HCT116 (cell line): ENCODE data around the gene EIF1AD. TPM values are rescaled to one million over a fixed set of nuclear protein-coding genes. Genes with fewer than 3 reads are reported as not detected.
"Not testable (repeated sequence)": the region's sequence is repeated elsewhere in the genome, so short reads cannot be mapped to it uniquely, and the experiment has no call there.

Experiments used
- ATAC-seq: fragments of 200-7000 bp; cut with Tn5 transposase; 2 replicates; pipeline ENCODE4 v1.9.1; 2020; ENCODE audit warnings: mild to moderate bottlenecking, moderate library complexity
- BruUV-seq: library from RNA; stranded (reverse); fragments of 400-500 nt; replicated peaks from 2 replicates; lab custom pipeline; 2021; lab: Mats Ljungman, UMichigan
- CTCF ChIA-PET: fragments of 300-600 bp; sonication (Branson Sonifier 250); formaldehyde crosslinking; loops from one replicate; lab custom pipeline; 2021; ENCODE audit warnings: antibody characterized with exemption; lab: Charles Lee
- POLR2A ChIA-PET: fragments of 300-600, 350-600 bp; sonication (Branson Sonifier 250); formaldehyde crosslinking; loops from one replicate; lab custom pipeline; 2021; ENCODE audit warnings: antibody characterized with exemption; lab: Charles Lee
- RAD21 ChIA-PET, 2 experiments: fragments of 300-600 bp; sonication (Branson Sonifier 250); formaldehyde crosslinking; loops; one replicate each; lab custom pipeline; 2023; ENCODE audit warnings: low total read pairs in 2 of 2; ENCODE audit not compliant: uncharacterized antibody in 2 of 2, unreplicated experiment in 2 of 2, low non-redundant PET in 1 of 2; lab: Charles Lee
- DNase-seq: peaks from one replicate; pipeline ENCODE4 v3.0.0-alpha.2; 2010; ENCODE audit warnings: low read depth, low spot score
- H2AFZ ChIP-seq: fragments of 200-600 bp; shearing (Covaris generic), sonication (generic); 2 replicates; pipeline ENCODE4 v1.6.1; 2017; ENCODE audit warnings: low read depth, mixed run types, mixed read lengths, antibody characterized with exemption, low read length; ENCODE audit not compliant: poor library complexity, severe bottlenecking
- H3K27ac ChIP-seq: 2 replicates; pipeline ENCODE4 v1.5.1; 2012; ENCODE audit warnings: low read depth, low read length
- H3K27me3 ChIP-seq: fragments of 200-600 bp; sonication (generic); 2 replicates; pipeline ENCODE4 v1.6.1; 2016; ENCODE audit warnings: mixed run types, low read length, mixed read lengths; ENCODE audit not compliant: insufficient read depth
- H3K36me3 ChIP-seq, 2 experiments: fragments of 200-500 bp in 1 of 2; fragments of 200-600 bp in 1 of 2; sonication (Bioruptor generic) in 1 of 2; sonication (generic) in 1 of 2; 2 replicates each; pipeline versions ENCODE4 v1.5.1 to v1.6.1; 2014 to 2016; ENCODE audit warnings: low read length in 2 of 2, inconsistent platforms in 1 of 2, mixed read lengths in 1 of 2, mixed run types in 1 of 2; ENCODE audit not compliant: insufficient read depth in 2 of 2, control insufficient read depth in 1 of 2
- H3K4me1 ChIP-seq, 2 experiments: fragments of 200-600 bp in 1 of 2; sonication (generic) in 1 of 2; 2 replicates each; pipeline versions ENCODE4 v1.5.1 to v1.6.1; 2012 to 2017; ENCODE audit warnings: low read length in 2 of 2, inconsistent platforms in 1 of 2, mild to moderate bottlenecking in 1 of 2, mixed read lengths in 1 of 2, mixed run types in 1 of 2, moderate library complexity in 1 of 2; ENCODE audit not compliant: insufficient read depth in 2 of 2, control insufficient read depth in 1 of 2
- H3K4me2 ChIP-seq: fragments of 200-600 bp; sonication (generic); 2 replicates; pipeline ENCODE4 v1.6.1; 2017; ENCODE audit warnings: mixed run types, low read length, mixed read lengths
- H3K4me3 ChIP-seq, 2 experiments: fragments of 200-600 bp in 1 of 2; sonication (generic) in 1 of 2; replicated peaks in 1 of 2; 2 replicates each; pipeline ENCODE4 v1.5.1; 2011 to 2016; ENCODE audit warnings: low read length in 2 of 2, control low read depth in 1 of 2, low read depth in 1 of 2, mild to moderate bottlenecking in 1 of 2, mixed read lengths in 1 of 2, mixed run types in 1 of 2
- H3K79me2 ChIP-seq: fragments of 200-600 bp; sonication (generic); 2 replicates; pipeline ENCODE4 v1.6.1; 2017; ENCODE audit warnings: mild to moderate bottlenecking, mixed run types, low read length, moderate library complexity, mixed read lengths; ENCODE audit not compliant: insufficient read depth
- H3K9ac ChIP-seq: fragments of 200-600 bp; sonication (generic); 2 replicates; pipeline ENCODE4 v1.6.1; 2016; ENCODE audit warnings: low read length, mixed read lengths
- H3K9me2 ChIP-seq: fragments of 200-600 bp; sonication (generic), shearing (Covaris generic); 2 replicates; pipeline ENCODE4 v1.6.1; 2017; ENCODE audit warnings: mixed run types, mild to moderate bottlenecking, moderate library complexity; ENCODE audit not compliant: insufficient read depth
- H3K9me3 ChIP-seq, 2 experiments: fragments of 200-500 bp in 1 of 2; fragments of 200-600 bp in 1 of 2; sonication (Bioruptor generic) in 1 of 2; sonication (generic) in 1 of 2; 2 replicates each; pipeline ENCODE4 v1.6.1; 2014 to 2017; ENCODE audit warnings: low read length in 2 of 2, mixed read lengths in 2 of 2, inconsistent platforms in 1 of 2, low read depth in 1 of 2, mild to moderate bottlenecking in 1 of 2, mixed run types in 1 of 2, moderate library complexity in 1 of 2; ENCODE audit not compliant: control insufficient read depth in 1 of 2, insufficient read depth in 1 of 2
- H4K20me1 ChIP-seq: fragments of 200-600 bp; sonication (generic), shearing (Covaris generic); 2 replicates; pipeline ENCODE4 v1.6.1; 2017; ENCODE audit warnings: mixed run types, mild to moderate bottlenecking, moderate library complexity; ENCODE audit not compliant: insufficient read depth
- CBX3 ChIP-seq: IDR thresholded peaks from 2 replicates; pipeline ENCODE4 v1.6.1; 2012; ENCODE audit warnings: low read depth
- CTCF ChIP-seq, 3 experiments: fragments of 200-600 bp in 1 of 3; sonication (generic) in 1 of 3; IDR thresholded peaks in 2 of 3; conservative IDR thresholded peaks in 1 of 3; 2 replicates each; pipeline ENCODE4 v1.5.1; 2012 to 2017; ENCODE audit warnings: low read depth in 2 of 3, low read length in 2 of 3, antibody characterized with exemption in 1 of 3, borderline replicate concordance in 1 of 3, control low read depth in 1 of 3, mild to moderate bottlenecking in 1 of 3, mixed read lengths in 1 of 3, mixed run types in 1 of 3, moderate library complexity in 1 of 3; ENCODE audit not compliant: insufficient read depth in 1 of 3
- ELF1 ChIP-seq: IDR thresholded peaks from 2 replicates; pipeline ENCODE4 v1.6.1; 2012; ENCODE audit warnings: low read depth, borderline replicate concordance
- EZH2 ChIP-seq: fragments of 200-600 bp; sonication (generic); IDR thresholded peaks from 2 replicates; pipeline ENCODE4 v1.6.1; 2017; ENCODE audit warnings: antibody characterized with exemption, mixed run types
- EZH2phosphoT487 ChIP-seq: fragments of 200-600 bp; IDR thresholded peaks from 2 replicates; pipeline ENCODE4 v1.6.1; 2018; ENCODE audit warnings: antibody characterized with exemption, borderline replicate concordance
- FOSL1 ChIP-seq: IDR thresholded peaks from 2 replicates; pipeline ENCODE4 v1.6.1; 2012; ENCODE audit warnings: low read depth
- JUND ChIP-seq: IDR thresholded peaks from 2 replicates; pipeline ENCODE4 v1.6.1; 2012
- MAX ChIP-seq: IDR thresholded peaks from 2 replicates; pipeline ENCODE4 v1.6.1; 2012
- POLR2AphosphoS5 ChIP-seq: IDR thresholded peaks from 2 replicates; pipeline ENCODE4 v1.6.1; 2011; ENCODE audit warnings: mild to moderate bottlenecking, low read depth, low read length, moderate library complexity
- RAD21 ChIP-seq: IDR thresholded peaks from 2 replicates; pipeline ENCODE4 v1.6.1; 2012; ENCODE audit warnings: low read depth, mild to moderate bottlenecking
- SIN3A ChIP-seq: IDR thresholded peaks from 2 replicates; pipeline ENCODE4 v1.6.1; 2012; ENCODE audit warnings: low read depth
- SP1 ChIP-seq: IDR thresholded peaks from 2 replicates; pipeline ENCODE4 v1.6.1; 2012; ENCODE audit warnings: low read depth
- TCF7L2 ChIP-seq: IDR thresholded peaks from 2 replicates; pipeline ENCODE4 v1.7.0; 2011; ENCODE audit warnings: borderline replicate concordance, inconsistent platforms; ENCODE audit not compliant: insufficient read depth, insufficient read length; ENCODE audit errors: extremely low read depth
- YY1 ChIP-seq: IDR thresholded peaks from 2 replicates; pipeline ENCODE4 v1.6.1; 2011; ENCODE audit warnings: low read length, low read depth, moderate library complexity, mild to moderate bottlenecking; ENCODE audit not compliant: insufficient replicate concordance; ENCODE audit errors: extremely low read depth
- ZFX ChIP-seq: fragments of 450-650 bp; IDR thresholded peaks from 2 replicates; pipeline ENCODE4 v1.6.1; 2017
- intact Hi-C: fragments of 100-400 bp; cut with micrococcal nuclease; formaldehyde crosslinking; loops from 2 replicates; pipeline ENCODE4 v1.10.0; 2022
- total RNA-seq: library from RNA; stranded (reverse); gene quantifications from one replicate; pipeline ENCODE4 v1.2.1, GENCODE V29; 2021; ENCODE audit not compliant: unreplicated experiment
- TF ChIP-seq, protein P1 (sequence below): IDR thresholded peaks from 2 replicates; pipeline ENCODE4 v1.6.1; 2012

Gene EIF1AD
- total RNA-seq, 1 experiment from 2014 or later = 45.5 TPM

DNA sequence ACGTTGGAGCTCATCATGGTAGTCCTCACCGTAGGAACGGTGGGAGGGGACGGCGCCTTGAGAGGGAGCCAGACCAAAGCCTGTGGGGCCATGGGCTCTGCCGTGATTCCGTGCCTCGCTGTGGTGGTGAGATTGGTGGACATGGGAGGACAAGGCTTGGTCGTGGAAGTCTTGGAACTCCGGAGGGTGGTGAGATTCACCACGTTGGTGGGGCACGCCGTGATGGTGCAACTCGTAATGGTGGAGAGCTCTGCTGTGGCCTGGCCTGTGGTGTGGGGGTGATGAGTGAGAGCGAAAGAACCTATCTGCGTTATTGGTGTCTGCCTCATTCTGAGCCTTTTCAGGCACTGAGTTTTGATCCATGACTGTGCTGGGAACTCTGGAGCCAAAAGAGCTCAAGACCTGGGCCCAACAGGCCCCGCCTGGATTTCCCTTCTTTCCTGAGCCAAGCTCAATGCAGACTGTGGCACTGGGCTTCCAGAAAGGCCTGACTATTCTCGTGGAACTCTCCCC, 24.1 kb upstream of the EIF1AD start, which contains the start of gene CATSPER1:
CATSPER1 (minus strand) TSS at position 463 of the 513 bp plus-strand sequence; CDS start at position 363, 100 bp downstream.
- RAD21 ChIA-PET = no interaction called here
- no peaks in the 10 kb centered on the region for H3K9me2 ChIP-seq
- BruUV-seq = no TSS peak
- CTCF ChIA-PET = interaction anchor here (1.4 kb wide), 1 partner anchor 19 kb away, joined by 6 read pairs; no protein-coding TSS in a partner anchor
- H3K4me2 ChIP-seq = no peak within 1 kb of the TSS
- no peaks in the 10 kb centered on the region for H3K79me2 ChIP-seq
- H3K27ac ChIP-seq = no peak within 1 kb of the TSS
- no peak for ATAC-seq
- intact Hi-C loops = no loop called here
- no peak within 1 kb of the TSS for H3K4me3 ChIP-seq
- H3K9me3 ChIP-seq = no peaks in the 10 kb centered on the region
- H2AFZ ChIP-seq = no peak within 1 kb of the TSS
- POLR2A ChIA-PET = no interaction called here
- DNase-seq = no peak
- no peaks in the 10 kb centered on the region for H3K36me3 ChIP-seq
- H3K27me3 ChIP-seq = no peaks in the 10 kb centered on the region
- peaks cover 11 to 19% of the 10 kb centered on the region in 2 experiments for H3K4me1 ChIP-seq
- no peaks in the 10 kb centered on the region for H4K20me1 ChIP-seq
- TF ChIP-seq EZH2 (no peak), POLR2AphosphoS5 (no peak), MAX (no peak), ZFX (no peak), CTCF (IDR thresholded peaks at IDR 0.05 in 2 of 3, conservative IDR thresholded peaks at IDR 0.05 in 1 of 3; ENCODE audit: borderline replicate concordance in 1 of 3, insufficient read depth in 1 of 3, low read depth in 2 of 3, low read length in 2 of 3) (no peak), RAD21 (no peak), CBX3 (no peak), ELF1 (no peak), SIN3A (no peak), JUND (no peak), YY1 (no peak), SP1 (no peak), FOSL1 (no peak), TCF7L2 (no peak), EZH2phosphoT487 (no peak)
- TF ChIP-seq, protein P1, sequence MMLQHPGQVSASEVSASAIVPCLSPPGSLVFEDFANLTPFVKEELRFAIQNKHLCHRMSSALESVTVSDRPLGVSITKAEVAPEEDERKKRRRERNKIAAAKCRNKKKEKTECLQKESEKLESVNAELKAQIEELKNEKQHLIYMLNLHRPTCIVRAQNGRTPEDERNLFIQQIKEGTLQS = no peak
- TF ChIP-seq, all 23 proteins: peak for 0
- H3K9ac ChIP-seq = no peak within 1 kb of the TSS

DNA sequence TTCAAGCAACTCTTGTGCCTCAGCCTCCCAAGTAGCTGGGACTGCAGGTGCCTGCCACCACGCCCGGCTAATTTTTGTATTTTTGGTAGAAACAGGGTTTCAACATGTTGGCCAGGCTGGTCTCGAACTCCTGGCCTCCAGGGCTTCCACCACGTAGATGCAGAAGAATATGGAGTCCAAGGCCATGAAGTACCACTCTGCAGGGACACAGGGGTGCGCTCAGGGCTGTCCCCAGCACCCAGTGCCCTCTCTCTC, 21.2 kb upstream of the EIF1AD start:
- H3K9ac ChIP-seq, intact Hi-C loops, H3K79me2 ChIP-seq, BruUV-seq, ATAC-seq, POLR2A ChIA-PET, H3K4me2 ChIP-seq, H4K20me1 ChIP-seq, RAD21 ChIA-PET, H3K36me3 ChIP-seq, H3K9me2 ChIP-seq, H3K4me3 ChIP-seq, H3K9me3 ChIP-seq, H3K27ac ChIP-seq, H3K27me3 ChIP-seq, DNase-seq, H2AFZ ChIP-seq: not testable (repeated sequence)
- CTCF ChIA-PET = interaction anchor here (1.4 to 3.0 kb wide), 5 partner anchors 8 to 31 kb away, joined by 4 to 14 read pairs (median 5); partner anchors contain the start of gene SF3B2
- peaks cover 14 to 46% of the 10 kb centered on the region in 2 experiments for H3K4me1 ChIP-seq
